ENCODE measurements around the gene WDR37.

Gene WDR37

GRCh38 chr10:1015688-1016087 is 40.5 kb upstream of the WDR37 start:
- Histone ChIP-seq H3K9me3 (ENCODE audit: insufficient read depth, low read length, severe bottlenecking) (no peaks in the 10 kb centered on the region), H3K4me1 (ENCODE audit: insufficient read depth, low read length) (no peaks in the 10 kb centered on the region), H3K27me3 (ENCODE audit: insufficient read depth, low read length, poor library complexity) (no peaks in the 10 kb centered on the region), H3K79me2 (ENCODE audit: insufficient read depth, low read length) (no peaks in the 10 kb centered on the region), H3K4me2 (ENCODE audit: insufficient read depth, low read length) (no peak overlapping the region), H3K9ac (ENCODE audit: low read depth, low read length) (no peak overlapping the region), H3K27ac (ENCODE audit: low read length) (no peak overlapping the region), H3K36me3 (ENCODE audit: insufficient read depth, low read length) (peaks cover 85% of the 10 kb centered on the region), H4K20me1 (ENCODE audit: insufficient read depth, low read length) (peaks cover 7% of the 10 kb centered on the region; the same call in 1 of the 2 replicates), H2AFZ (ENCODE audit: low read depth, low read length) (no peak overlapping the region), H3K4me3 (ENCODE audit: low read depth in 1 of 2, low read length in 2 of 2) (no peak overlapping the region)
- DNase-seq, result no peak
- TF ChIP-seq CTCF (IDR thresholded peaks at IDR 0.05; ENCODE audit: borderline replicate concordance, extremely low read depth, low read length, poor library complexity, severe bottlenecking) (no peak), EZH2 (IDR thresholded peaks at IDR 0.05; ENCODE audit: borderline replicate concordance, low read depth, low read length, severe bottlenecking) (no peak)
- ATAC-seq (ENCODE audit: insufficient read depth, low read depth), result no peak

GRCh38 chr10:1019362-1019761 is 36.8 kb upstream of the WDR37 start:
- Histone ChIP-seq H4K20me1 (ENCODE audit: insufficient read depth, low read length) (no peaks in the 10 kb centered on the region), H3K4me2 (ENCODE audit: insufficient read depth, low read length) (no peak overlapping the region), H3K9ac (ENCODE audit: low read depth, low read length) (no peak overlapping the region), H3K4me3 (ENCODE audit: low read depth in 1 of 2, low read length in 2 of 2) (no peak overlapping the region), H3K4me1 (ENCODE audit: insufficient read depth, low read length) (no peaks in the 10 kb centered on the region), H3K9me3 (ENCODE audit: insufficient read depth, low read length, severe bottlenecking) (no peaks in the 10 kb centered on the region), H3K27ac (ENCODE audit: low read length) (no peak overlapping the region), H2AFZ (ENCODE audit: low read depth, low read length) (no peak overlapping the region), H3K79me2 (ENCODE audit: insufficient read depth, low read length) (no peaks in the 10 kb centered on the region), H3K36me3 (ENCODE audit: insufficient read depth, low read length) (peaks cover 52% of the 10 kb centered on the region), H3K27me3 (ENCODE audit: insufficient read depth, low read length, poor library complexity) (no peaks in the 10 kb centered on the region)
- ATAC-seq (ENCODE audit: insufficient read depth, low read depth) (no peak), DNase-seq (no peak)
- TF ChIP-seq CTCF (IDR thresholded peaks at IDR 0.05; ENCODE audit: borderline replicate concordance, extremely low read depth, low read length, poor library complexity, severe bottlenecking) (no peak), EZH2 (IDR thresholded peaks at IDR 0.05; ENCODE audit: borderline replicate concordance, low read depth, low read length, severe bottlenecking) (no peak)

- Histone ChIP-seq H3K4me3 (ENCODE audit: low read depth in 1 of 2, low read length in 2 of 2) (no peak overlapping the region), H3K9ac (ENCODE audit: low read depth, low read length) (no peak overlapping the region)
Observed at GRCh38 chr10:1020460-1020859, 35.7 kb upstream of the WDR37 start.

More at GRCh38 chr10:1020460-1020859, 35.7 kb upstream of the WDR37 start:
- Histone ChIP-seq H3K27ac (ENCODE audit: low read length) (no peak overlapping the region), H3K9me3 (ENCODE audit: insufficient read depth, low read length, severe bottlenecking) (no peaks in the 10 kb centered on the region), H3K36me3 (ENCODE audit: insufficient read depth, low read length) (peaks cover 41% of the 10 kb centered on the region), H3K4me1 (ENCODE audit: insufficient read depth, low read length) (no peaks in the 10 kb centered on the region), H3K79me2 (ENCODE audit: insufficient read depth, low read length) (no peaks in the 10 kb centered on the region), H3K4me2 (ENCODE audit: insufficient read depth, low read length) (no peak overlapping the region), H4K20me1 (ENCODE audit: insufficient read depth, low read length) (no peaks in the 10 kb centered on the region), H2AFZ (ENCODE audit: low read depth, low read length) (no peak overlapping the region), H3K27me3 (ENCODE audit: insufficient read depth, low read length, poor library complexity) (no peaks in the 10 kb centered on the region)
- ATAC-seq (ENCODE audit: insufficient read depth, low read depth), result peak; percentile 47; the same call in 1 of the 3 replicates
- no peak for TF ChIP-seq CTCF (IDR thresholded peaks at IDR 0.05; ENCODE audit: borderline replicate concordance, extremely low read depth, low read length, poor library complexity, severe bottlenecking)
- no peak for TF ChIP-seq EZH2 (IDR thresholded peaks at IDR 0.05; ENCODE audit: borderline replicate concordance, low read depth, low read length, severe bottlenecking)
- no peak for DNase-seq
